Panc1 (cell line): ENCODE measurements around the gene LRRC10B. TPM values are rescaled to one million over a fixed set of nuclear protein-coding genes. Genes with fewer than 3 reads are reported as not detected.

ENCODE experiments used
- ATAC-seq: fragments of 200-7000 bp; cut with Tn5 transposase; 2 replicates; pipeline ENCODE4 v1.9.1; 2020; ENCODE audit warnings: mild to moderate bottlenecking, moderate library complexity
- BruUV-seq: library from RNA; stranded (reverse); fragments of 400-500 nt; replicated peaks from 2 replicates; lab custom pipeline; 2021; lab: Mats Ljungman, UMichigan
- CTCF ChIA-PET: fragments of 300-600 bp; sonication (Branson Sonifier 250); formaldehyde crosslinking; loops from one replicate; lab custom pipeline; 2022; ENCODE audit warnings: antibody characterized with exemption; lab: Charles Lee
- POLR2A ChIA-PET: fragments of 300-600 bp; sonication (Branson Sonifier 250); formaldehyde crosslinking; loops from one replicate; lab custom pipeline; 2022; ENCODE audit warnings: antibody characterized with exemption; lab: Charles Lee
- DNase-seq: peaks from one replicate; pipeline ENCODE4 v3.0.0-alpha.2; 2010; ENCODE audit warnings: low read depth, low spot score
- H3K27ac ChIP-seq: 2 replicates; pipeline ENCODE4 v1.5.1; 2011; ENCODE audit warnings: mild to moderate bottlenecking, low read length, inconsistent platforms
- H3K27me3 ChIP-seq: fragments of 200-500 bp; sonication (Bioruptor generic); 2 replicates; pipeline ENCODE4 v1.6.0; 2014; ENCODE audit warnings: low read length, inconsistent platforms; ENCODE audit not compliant: control insufficient read depth, insufficient read depth
- H3K36me3 ChIP-seq: fragments of 200-500 bp; sonication (Bioruptor generic); 2 replicates; pipeline ENCODE4 v1.5.1; 2014; ENCODE audit warnings: inconsistent platforms, mild to moderate bottlenecking, low read length, moderate library complexity; ENCODE audit not compliant: control insufficient read depth, insufficient read depth
- H3K4me1 ChIP-seq: 2 replicates; pipeline ENCODE4 v1.5.1; 2011; ENCODE audit warnings: inconsistent platforms, mild to moderate bottlenecking, low read length, moderate library complexity; ENCODE audit not compliant: control insufficient read depth, insufficient read depth
- H3K4me3 ChIP-seq, 2 experiments: 2 replicates each; pipeline ENCODE4 v1.5.1; 2011 to 2012; ENCODE audit warnings: low read depth in 2 of 2, low read length in 2 of 2, mild to moderate bottlenecking in 2 of 2, inconsistent platforms in 1 of 2, moderate library complexity in 1 of 2
- H3K9me3 ChIP-seq: fragments of 200-500 bp; sonication (Bioruptor generic); 2 replicates; pipeline ENCODE4 v1.5.1; 2014; ENCODE audit warnings: low read depth, mild to moderate bottlenecking, inconsistent platforms, low read length, moderate library complexity; ENCODE audit not compliant: control insufficient read depth, insufficient read depth
- CTCF ChIP-seq: fragments of 450-650 bp; IDR thresholded peaks from 2 replicates; pipeline ENCODE4 v1.5.1; 2017; ENCODE audit warnings: mild to moderate bottlenecking
- POLR2AphosphoS5 ChIP-seq: IDR thresholded peaks from 2 replicates; pipeline ENCODE4 v1.6.1; 2012; ENCODE audit warnings: mild to moderate bottlenecking, low read depth, low read length, moderate library complexity
- REST ChIP-seq, 2 experiments: IDR thresholded peaks; 2 replicates each; pipeline ENCODE4 v1.6.1; 2011 to 2012; ENCODE audit warnings: low read depth in 2 of 2, control low read depth in 1 of 2, low read length in 1 of 2, mild to moderate bottlenecking in 1 of 2, moderate library complexity in 1 of 2; ENCODE audit not compliant: insufficient read depth in 1 of 2
- SIN3A ChIP-seq: IDR thresholded peaks from 2 replicates; pipeline ENCODE4 v1.6.1; 2012; ENCODE audit warnings: low read depth, mild to moderate bottlenecking, low read length, moderate library complexity, borderline replicate concordance; ENCODE audit not compliant: insufficient read depth
- TCF7L2 ChIP-seq: IDR thresholded peaks from 2 replicates; pipeline ENCODE4 v1.6.1; 2011; ENCODE audit warnings: mild to moderate bottlenecking, low read depth, low read length, inconsistent platforms
- in situ Hi-C: cut with HindIII; loops from 2 replicates; pipeline ENCODE4 v1.10.0; 2016; ENCODE audit warnings: low sequenced_read_pairs, low pct_unique_long_range_greater_than_20kb
- intact Hi-C: fragments of 100-400 bp; cut with micrococcal nuclease; formaldehyde crosslinking; loops from one replicate; pipeline ENCODE4 v1.10.0; 2022; ENCODE audit not compliant: unreplicated experiment
- total RNA-seq: library from RNA; stranded (reverse); gene quantifications from one replicate; pipeline ENCODE4 v1.2.1, GENCODE V29; 2021; ENCODE audit not compliant: unreplicated experiment

LRRC10B gene
- total RNA-seq, 1 experiment from 2014 or later = 0.23 TPM

- DNase-seq = no peak
- H3K4me1 ChIP-seq = peaks cover 11% of the 10 kb centered on the region
- peaks cover 2% of the 10 kb centered on the region; the same call in 1 of the 2 replicates for H3K27me3 ChIP-seq
Measured at GRCh38 chr11:61555051-61555969, 46.8 kb downstream of the LRRC10B start.

More at GRCh38 chr11:61555051-61555969, 46.8 kb downstream of the LRRC10B start:
- BruUV-seq = no TSS peak
- ATAC-seq = peak; percentile 24
- peak overlapping the region; percentile 14; a peak in 1 of 4 replicates for H3K4me3 ChIP-seq
- in situ Hi-C loops = no loop called here
- intact Hi-C loops = no loop called here
- no peaks in the 10 kb centered on the region for H3K36me3 ChIP-seq
- no peak overlapping the region for H3K27ac ChIP-seq
- no peak for TF ChIP-seq POLR2AphosphoS5
- no peak for TF ChIP-seq TCF7L2
- TF ChIP-seq SIN3A = no peak
- no peak; the same call in 1 of the 2 replicates for TF ChIP-seq CTCF
- no peak for TF ChIP-seq REST (IDR thresholded peaks at IDR 0.05; ENCODE audit: insufficient read depth in 1 of 2, low read depth in 2 of 2, low read length in 1 of 2)
- no peaks in the 10 kb centered on the region for H3K9me3 ChIP-seq
- POLR2A ChIA-PET = no interaction called here
- CTCF ChIA-PET = interaction anchor here (0.6 kb wide), 1 partner anchor 59 kb away, joined by 7 read pairs; no protein-coding TSS in a partner anchor
